IPS-20b (cell line): ENCODE measurements around the gene SNCB.
A peak's percentile ranks its signal among the peaks of the same experiment; 100 is the strongest.

Source experiments
- H3K27ac ChIP-seq: one replicate; pipeline ENCODE4 v1.5.1; 2013; ENCODE audit warnings: low read length
- H3K27me3 ChIP-seq: 2 replicates; pipeline ENCODE4 v1.6.1; 2013; ENCODE audit warnings: mild to moderate bottlenecking, low read length, inconsistent platforms; ENCODE audit not compliant: insufficient read depth
- H3K36me3 ChIP-seq: 2 replicates; pipeline ENCODE4 v1.6.1; 2013; ENCODE audit warnings: low read depth, mild to moderate bottlenecking, inconsistent platforms, low read length, moderate library complexity; ENCODE audit not compliant: insufficient read depth
- H3K4me1 ChIP-seq: 2 replicates; pipeline ENCODE4 v1.6.1; 2013; ENCODE audit warnings: mild to moderate bottlenecking, control low read depth, inconsistent platforms, low read length, moderate library complexity; ENCODE audit not compliant: insufficient read depth
- H3K4me3 ChIP-seq: 2 replicates; pipeline ENCODE4 v1.5.1; 2013; ENCODE audit warnings: mild to moderate bottlenecking, low read length, inconsistent platforms
- H3K9ac ChIP-seq: 2 replicates; pipeline ENCODE4 v1.6.1; 2013; ENCODE audit warnings: low read depth, mild to moderate bottlenecking, inconsistent platforms, low read length, moderate library complexity
- H3K9me3 ChIP-seq: 2 replicates; pipeline ENCODE4 v1.6.1; 2013; ENCODE audit warnings: mild to moderate bottlenecking, low read depth, low read length, inconsistent platforms; ENCODE audit not compliant: insufficient read depth

The SNCB gene

DNA sequence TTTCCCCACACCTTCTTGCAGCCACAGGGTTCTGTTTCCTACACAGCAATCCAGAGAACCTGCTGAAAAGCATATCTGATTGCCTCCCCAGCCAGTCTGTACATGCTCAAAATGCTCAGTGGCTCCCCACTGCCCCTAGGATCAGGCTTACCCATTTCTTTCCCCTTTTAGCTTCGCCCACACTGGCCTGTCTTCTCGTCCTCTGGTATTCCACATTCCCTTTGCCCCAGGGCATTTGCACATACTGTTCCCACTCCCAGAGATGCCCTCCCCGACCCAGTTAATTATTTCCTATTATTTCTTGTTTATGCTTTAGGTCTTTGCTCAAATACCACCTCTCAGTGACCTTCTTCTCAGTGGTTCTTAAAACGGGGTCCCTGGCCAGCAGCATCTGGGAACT, 10.3 kb upstream of the SNCB start:
- Histone ChIP-seq H3K27me3 (peaks cover 8% of the 10 kb centered on the region; the same call in 1 of the 2 replicates), H3K9me3 (no peaks in the 10 kb centered on the region), H3K27ac (no peak overlapping the region), H3K36me3 (no peaks in the 10 kb centered on the region), H3K4me1 (no peaks in the 10 kb centered on the region; the same call in 1 of the 2 replicates), H3K4me3 (no peak overlapping the region), H3K9ac (no peak overlapping the region)

- H3K4me1 ChIP-seq = no peaks in the 10 kb centered on the region; the same call in 1 of the 2 replicates
- H3K9ac ChIP-seq = no peak overlapping the region
- peaks cover 8% of the 10 kb centered on the region; the same call in 1 of the 2 replicates for H3K27me3 ChIP-seq
- no peak overlapping the region for H3K4me3 ChIP-seq
- H3K36me3 ChIP-seq = no peaks in the 10 kb centered on the region
- no peaks in the 10 kb centered on the region for H3K9me3 ChIP-seq
- H3K27ac ChIP-seq = no peak overlapping the region
Measured at GRCh38 chr5:176639981-176640380, 9.6 kb upstream of the SNCB start.

DNA sequence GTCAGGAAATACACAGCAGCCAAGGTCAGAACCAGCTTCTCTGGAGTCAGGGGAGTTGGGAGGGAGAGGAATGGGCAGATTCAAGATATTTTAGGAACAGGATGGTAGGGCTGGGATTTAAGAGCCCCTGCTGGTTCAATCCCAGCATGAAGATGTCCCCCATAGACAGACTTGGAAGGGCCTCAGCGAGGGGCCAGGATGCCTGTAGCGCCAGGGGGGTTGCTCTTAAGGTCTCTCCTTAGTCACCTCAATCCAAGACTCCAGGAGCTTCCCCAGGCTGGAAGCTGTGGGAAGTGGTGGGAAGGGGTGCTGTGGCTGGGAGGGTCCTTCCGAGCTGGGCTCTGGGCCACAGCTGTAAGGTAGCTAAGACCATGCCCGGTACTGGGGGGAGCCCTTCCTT, 8.9 kb upstream of the SNCB start:
- Histone ChIP-seq H3K4me1 (no peaks in the 10 kb centered on the region; the same call in 1 of the 2 replicates), H3K36me3 (no peaks in the 10 kb centered on the region), H3K27ac (no peak overlapping the region), H3K9ac (no peak overlapping the region), H3K4me3 (no peak overlapping the region), H3K27me3 (peaks cover 9% of the 10 kb centered on the region), H3K9me3 (no peaks in the 10 kb centered on the region)

DNA sequence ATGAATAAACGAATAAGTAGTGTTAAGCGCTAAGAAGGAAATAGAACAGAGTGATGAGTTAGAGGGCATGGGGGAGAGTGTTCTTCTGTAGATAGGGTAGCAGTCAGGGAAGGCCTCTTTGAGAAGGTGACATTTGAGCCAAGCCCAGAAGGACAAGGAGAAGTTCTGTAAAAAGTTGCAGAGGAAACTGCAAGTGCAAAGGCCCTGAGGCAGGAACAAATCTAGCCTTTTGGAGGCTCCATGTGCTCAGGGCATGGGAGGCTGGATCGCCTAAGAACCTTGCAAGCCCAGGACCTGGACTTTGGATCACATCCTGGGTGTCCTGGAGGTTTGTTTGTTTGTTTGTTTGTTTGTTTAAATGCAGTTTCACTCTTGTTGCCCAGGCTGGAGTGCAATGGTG, 8.1 kb upstream of the SNCB start:
- Histone ChIP-seq H3K4me3 (no peak overlapping the region), H3K9ac (no peak overlapping the region), H3K27ac (no peak overlapping the region), H3K36me3 (no peaks in the 10 kb centered on the region), H3K9me3 (no peaks in the 10 kb centered on the region), H3K27me3 (peaks cover 16% of the 10 kb centered on the region), H3K4me1 (peaks cover 2% of the 10 kb centered on the region; the same call in 1 of the 2 replicates)

GRCh38 chr5:176637556-176637955, 7.2 kb upstream of the SNCB start:
- no peak overlapping the region for H3K27ac ChIP-seq
- H3K9me3 ChIP-seq = no peaks in the 10 kb centered on the region
- H3K4me3 ChIP-seq = no peak overlapping the region
- H3K36me3 ChIP-seq = no peaks in the 10 kb centered on the region
- no peak overlapping the region for H3K9ac ChIP-seq
- H3K4me1 ChIP-seq = peaks cover 2% of the 10 kb centered on the region; the same call in 1 of the 2 replicates
- peaks cover 25% of the 10 kb centered on the region for H3K27me3 ChIP-seq

- no peaks in the 10 kb centered on the region for H3K36me3 ChIP-seq
- H3K27ac ChIP-seq = no peak overlapping the region
- H3K4me1 ChIP-seq = peaks cover 2% of the 10 kb centered on the region; the same call in 1 of the 2 replicates
- peaks cover 36% of the 10 kb centered on the region for H3K27me3 ChIP-seq
- H3K9ac ChIP-seq = no peak overlapping the region
- no peak overlapping the region for H3K4me3 ChIP-seq
- H3K9me3 ChIP-seq = no peaks in the 10 kb centered on the region
Measured at GRCh38 chr5:176636426-176636825, 6.1 kb upstream of the SNCB start.

DNA sequence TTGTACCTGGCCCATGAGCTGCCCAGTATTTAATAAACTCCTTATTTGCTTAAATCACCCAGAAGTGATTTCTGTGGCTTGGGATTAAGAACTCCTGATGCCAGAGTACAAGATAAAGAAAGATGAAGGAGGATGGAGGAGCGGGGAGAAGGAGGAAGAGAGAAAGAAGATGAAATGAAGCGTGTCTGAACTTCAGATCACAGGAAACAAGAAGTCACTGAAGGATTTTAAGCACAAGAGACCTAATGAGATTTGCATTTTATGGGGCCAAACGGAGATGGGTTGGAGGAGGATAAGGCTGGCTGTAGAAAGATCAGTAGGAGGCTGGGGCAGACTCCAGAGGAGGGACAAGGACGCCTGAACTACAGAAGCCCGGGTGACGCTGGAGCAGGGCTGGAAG, 3.3 kb upstream of the SNCB start:
- Histone ChIP-seq H3K27me3 (peaks cover 62% of the 10 kb centered on the region), H3K9ac (no peak overlapping the region)

DNA sequence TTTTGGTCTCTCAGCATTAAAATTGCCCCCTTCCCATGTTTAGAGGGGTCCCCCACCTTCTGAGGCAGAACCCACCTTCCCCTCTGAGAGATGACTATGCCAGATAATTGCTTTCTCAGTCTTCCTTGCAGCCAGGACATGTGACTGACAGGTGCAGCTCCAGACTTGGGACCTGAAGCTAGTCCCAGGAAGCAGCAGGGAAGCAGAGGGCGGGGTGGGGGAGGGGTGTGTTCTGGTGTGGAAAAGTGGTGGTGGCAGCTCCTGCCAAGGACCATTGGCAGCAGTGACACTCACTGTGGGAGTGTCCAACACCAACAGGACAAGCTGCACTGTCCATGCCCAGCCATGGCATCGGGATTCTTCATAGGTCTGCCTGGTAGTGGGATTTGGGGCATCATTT, 2.4 kb upstream of the SNCB start:
- no peaks in the 10 kb centered on the region for H3K9me3 ChIP-seq
- H3K36me3 ChIP-seq = no peaks in the 10 kb centered on the region
- peaks cover 13% of the 10 kb centered on the region for H3K4me1 ChIP-seq
- H3K9ac ChIP-seq = no peak overlapping the region
- H3K27me3 ChIP-seq = peaks cover 66% of the 10 kb centered on the region
- no peak overlapping the region for H3K4me3 ChIP-seq
- no peak overlapping the region for H3K27ac ChIP-seq

More for the DNA sequence above, 3.3 kb upstream of the SNCB start:
- Histone ChIP-seq H3K4me1 (peaks cover 11% of the 10 kb centered on the region), H3K4me3 (no peak overlapping the region), H3K36me3 (no peaks in the 10 kb centered on the region), H3K9me3 (no peaks in the 10 kb centered on the region), H3K27ac (no peak overlapping the region)

- H3K27ac ChIP-seq = no peak overlapping the region
- H3K4me3 ChIP-seq = no peak overlapping the region
- H3K9me3 ChIP-seq = no peaks in the 10 kb centered on the region
- H3K36me3 ChIP-seq = no peaks in the 10 kb centered on the region
- peaks cover 13% of the 10 kb centered on the region for H3K4me1 ChIP-seq
- no peak overlapping the region for H3K9ac ChIP-seq
- H3K27me3 ChIP-seq = peaks cover 75% of the 10 kb centered on the region
Measured at GRCh38 chr5:176631383-176632200, 1.3 kb upstream of the SNCB start.

GRCh38 chr5:176630681-176631222, 418 bp upstream of the SNCB start:
- Histone ChIP-seq H3K27ac (no peak overlapping the region), H3K9ac (no peak overlapping the region), H3K9me3 (no peaks in the 10 kb centered on the region), H3K36me3 (no peaks in the 10 kb centered on the region), H3K27me3 (peaks cover 83% of the 10 kb centered on the region), H3K4me1 (peaks cover 13% of the 10 kb centered on the region), H3K4me3 (peak overlapping the region; percentile 79)

DNA sequence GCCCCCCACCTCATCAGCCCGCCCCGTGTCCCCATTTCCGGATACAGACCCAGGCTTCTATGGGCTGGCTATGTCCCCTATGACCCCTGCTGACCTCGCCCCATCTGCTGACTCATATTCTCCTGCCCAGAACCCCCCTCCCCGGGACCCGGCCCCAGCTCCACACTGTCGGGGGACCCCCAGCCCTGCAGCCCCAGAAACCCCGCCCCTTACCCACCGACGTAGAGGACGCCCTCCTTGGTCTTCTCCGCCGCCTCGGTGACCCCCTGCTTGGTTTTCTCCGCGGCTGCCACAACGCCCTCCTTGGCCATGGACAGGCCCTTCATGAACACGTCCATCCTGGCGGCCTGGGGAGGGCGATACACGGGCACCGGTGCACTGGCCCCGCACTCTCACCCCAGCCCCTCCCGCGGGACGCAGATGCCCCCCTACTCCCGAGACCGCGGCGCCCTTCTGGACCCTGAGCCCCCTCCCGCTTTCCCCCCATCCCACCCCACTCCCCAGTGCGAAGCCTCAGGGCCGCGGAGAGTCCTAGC, 949 bp downstream of the SNCB start:
- no peak overlapping the region for H3K27ac ChIP-seq
- no peaks in the 10 kb centered on the region for H3K9me3 ChIP-seq
- peaks cover 92% of the 10 kb centered on the region for H3K27me3 ChIP-seq
- no peak overlapping the region for H3K9ac ChIP-seq
- peak overlapping the region; percentile 79; the same call in 1 of the 2 replicates for H3K4me3 ChIP-seq
- H3K36me3 ChIP-seq = no peaks in the 10 kb centered on the region
- peaks cover 13% of the 10 kb centered on the region for H3K4me1 ChIP-seq
